B cell (primary cell): Measurements from ENCODE around the gene PITX2. TPM values are rescaled to one million over a fixed set of nuclear protein-coding genes. Genes with fewer than 3 reads are reported as not detected.

ENCODE experiments used
- ATAC-seq: fragments of 200-7000 bp; cut with Tn5 transposase; one replicate; pipeline ENCODE4 v1.10.0; 2021; ENCODE audit warnings: low read depth, mild to moderate bottlenecking, moderate number of reproducible peaks, moderate library complexity
- CTCF ChIA-PET: fragments of 350-600 bp; sonication (Branson Sonifier 250); formaldehyde crosslinking; loops from one replicate; lab custom pipeline; 2021; ENCODE audit warnings: antibody characterized with exemption, inconsistent platforms; lab: Charles Lee
- POLR2A ChIA-PET: fragments of 350-600 bp; sonication (Branson Sonifier 250); formaldehyde crosslinking; loops from one replicate; lab custom pipeline; 2021; ENCODE audit warnings: antibody characterized with exemption; lab: Charles Lee
- DNase-seq: peaks from one replicate; pipeline ENCODE4 v3.0.0; 2013
- H2AFZ ChIP-seq: 2 replicates; pipeline ENCODE4 v1.6.1; 2012; ENCODE audit warnings: mild to moderate bottlenecking, low read depth, low read length; ENCODE audit not compliant: insufficient read depth, poor library complexity, severe bottlenecking
- H3K27ac ChIP-seq, 2 donors: 1 replicate in 1 of 2; 2 replicates in 1 of 2; pipeline ENCODE4 v1.5.1; 2012 to 2013; ENCODE audit warnings: low read length in 2 of 2, mild to moderate bottlenecking in 2 of 2, moderate library complexity in 1 of 2
- H3K27me3 ChIP-seq, 4 experiments: fragments of 200-600 bp in 1 of 4; sonication (generic) in 1 of 4; replicated peaks in 1 of 4; 1 replicate in 2 of 4; 2 replicates in 2 of 4; pipeline versions ENCODE4 v1.6.1 to v1.7.0; 2013 to 2016; ENCODE audit warnings: low read length in 3 of 4, mild to moderate bottlenecking in 2 of 4, mixed read lengths in 1 of 4, moderate library complexity in 1 of 4; ENCODE audit not compliant: insufficient read depth in 4 of 4, control insufficient read depth in 3 of 4; ENCODE audit errors: control extremely low read depth in 1 of 4
- H3K36me3 ChIP-seq, 2 experiments: replicated peaks in 1 of 2; 1 replicate in 1 of 2; 2 replicates in 1 of 2; pipeline versions ENCODE4 v1.6.1 to v1.7.1; 2013; ENCODE audit warnings: low read length in 1 of 2; ENCODE audit not compliant: insufficient read depth in 2 of 2, control insufficient read depth in 1 of 2; ENCODE audit errors: control extremely low read depth in 1 of 2, extremely low read depth in 1 of 2
- H3K4me1 ChIP-seq, 2 donors: fragments of 200-600 bp in 1 of 2; sonication (generic) in 1 of 2; 1 replicate in 1 of 2; 2 replicates in 1 of 2; pipeline versions ENCODE4 v1.5.1 to v1.6.1; 2013 to 2017; ENCODE audit warnings: low read length in 2 of 2; ENCODE audit not compliant: control insufficient read depth in 2 of 2, insufficient read depth in 2 of 2
- H3K4me2 ChIP-seq: replicated peaks from 2 replicates; pipeline ENCODE3; 2012; ENCODE audit warnings: mild to moderate bottlenecking, low read depth, low read length; ENCODE audit not compliant: poor library complexity, severe bottlenecking
- H3K4me3 ChIP-seq, 5 experiments: fragments of 200-600 bp in 1 of 5; sonication (generic) in 1 of 5; 1 replicate in 3 of 5; 2 replicates in 2 of 5; pipeline versions ENCODE4 v1.5.1 to v1.7.0; 2011 to 2016; ENCODE audit warnings: low read length in 4 of 5, mild to moderate bottlenecking in 4 of 5, low read depth in 2 of 5, control low read depth in 1 of 5, moderate library complexity in 1 of 5; ENCODE audit not compliant: insufficient read depth in 1 of 5; ENCODE audit errors: control extremely low read depth in 1 of 5, extremely low read depth in 1 of 5
- H3K79me2 ChIP-seq: fragments of 200-600 bp; sonication (generic); one replicate; pipeline ENCODE4 v1.6.0; 2016; ENCODE audit warnings: low read length; ENCODE audit not compliant: control insufficient read depth, insufficient read depth
- H3K9ac ChIP-seq: fragments of 200-600 bp; sonication (generic); 2 replicates; pipeline ENCODE4 v1.6.1; 2017; ENCODE audit warnings: mild to moderate bottlenecking, low read length, moderate library complexity
- H3K9me3 ChIP-seq, 3 donors: one replicate each; pipeline versions ENCODE4 v1.6.1 to v1.7.1; 2013; ENCODE audit warnings: low read length in 2 of 3; ENCODE audit not compliant: control insufficient read depth in 2 of 3, insufficient read depth in 1 of 3; ENCODE audit errors: control extremely low read depth in 1 of 3
- H4K20me1 ChIP-seq: 2 replicates; pipeline ENCODE4 v1.6.0; 2012; ENCODE audit warnings: mild to moderate bottlenecking, low read length; ENCODE audit not compliant: insufficient read depth, control insufficient read depth, poor library complexity, severe bottlenecking
- H3K27ac Mint-ChIP-seq: one replicate; pipeline ENCODE4 v1.8.0; 2021; ENCODE audit warnings: mixed read lengths
- H3K27me3 Mint-ChIP-seq: one replicate; pipeline ENCODE4 v1.8.0; 2021; ENCODE audit warnings: mixed read lengths
- H3K4me1 Mint-ChIP-seq: one replicate; pipeline ENCODE4 v1.8.0; 2021; ENCODE audit warnings: mixed read lengths
- H3K4me3 Mint-ChIP-seq: one replicate; pipeline ENCODE4 v1.8.0; 2021; ENCODE audit warnings: mixed read lengths
- H3K9me3 Mint-ChIP-seq: one replicate; pipeline ENCODE4 v1.8.0; 2022; ENCODE audit warnings: mixed read lengths; ENCODE audit not compliant: insufficient read depth
- EZH2 ChIP-seq: IDR thresholded peaks from 2 replicates; pipeline ENCODE4 v1.6.1; 2012; ENCODE audit warnings: borderline replicate concordance, low read depth, mild to moderate bottlenecking, moderate library complexity, low read length; ENCODE audit not compliant: insufficient read depth, poor library complexity, severe bottlenecking
- WGBS: methylation state at CpG from one replicate; pipeline ENCODE4 v1.1.5; 2013; ENCODE audit warnings: missing lambda C conversion rate; ENCODE audit not compliant: insufficient coverage; 5-methylcytosine and 5-hydroxymethylcytosine counted together
- intact Hi-C: fragments of 100-400 bp; cut with micrococcal nuclease; formaldehyde crosslinking; loops from one replicate; pipeline ENCODE4 v1.10.0; 2022
- polyA plus RNA-seq: library from polyadenylated mRNA; depleted of rRNA; stranded (reverse); fragments of >200 nt; gene quantifications from 2 replicates; pipeline ENCODE4 v1.2.3, GENCODE V29; 2012
- total RNA-seq, 2 donors: library from RNA; stranded (reverse); fragments of 120-200 nt in 1 of 2; gene quantifications; 1 replicate in 1 of 2; 2 replicates in 1 of 2; pipeline versions ENCODE4 v1.2.3 to v1.2.4, GENCODE V29; 2013 to 2022
- TF ChIP-seq, protein P1 (sequence below): fragments of 200-600 bp; IDR thresholded peaks from one replicate; pipeline ENCODE4 v1.8.0; 2022; ENCODE audit warnings: antibody characterized with exemption, mild to moderate bottlenecking

The PITX2 gene
- total and polyA plus RNA-seq, 2 donors (not counting 1 experiment from before 2014, with no cell fraction given), result not detected

DNA sequence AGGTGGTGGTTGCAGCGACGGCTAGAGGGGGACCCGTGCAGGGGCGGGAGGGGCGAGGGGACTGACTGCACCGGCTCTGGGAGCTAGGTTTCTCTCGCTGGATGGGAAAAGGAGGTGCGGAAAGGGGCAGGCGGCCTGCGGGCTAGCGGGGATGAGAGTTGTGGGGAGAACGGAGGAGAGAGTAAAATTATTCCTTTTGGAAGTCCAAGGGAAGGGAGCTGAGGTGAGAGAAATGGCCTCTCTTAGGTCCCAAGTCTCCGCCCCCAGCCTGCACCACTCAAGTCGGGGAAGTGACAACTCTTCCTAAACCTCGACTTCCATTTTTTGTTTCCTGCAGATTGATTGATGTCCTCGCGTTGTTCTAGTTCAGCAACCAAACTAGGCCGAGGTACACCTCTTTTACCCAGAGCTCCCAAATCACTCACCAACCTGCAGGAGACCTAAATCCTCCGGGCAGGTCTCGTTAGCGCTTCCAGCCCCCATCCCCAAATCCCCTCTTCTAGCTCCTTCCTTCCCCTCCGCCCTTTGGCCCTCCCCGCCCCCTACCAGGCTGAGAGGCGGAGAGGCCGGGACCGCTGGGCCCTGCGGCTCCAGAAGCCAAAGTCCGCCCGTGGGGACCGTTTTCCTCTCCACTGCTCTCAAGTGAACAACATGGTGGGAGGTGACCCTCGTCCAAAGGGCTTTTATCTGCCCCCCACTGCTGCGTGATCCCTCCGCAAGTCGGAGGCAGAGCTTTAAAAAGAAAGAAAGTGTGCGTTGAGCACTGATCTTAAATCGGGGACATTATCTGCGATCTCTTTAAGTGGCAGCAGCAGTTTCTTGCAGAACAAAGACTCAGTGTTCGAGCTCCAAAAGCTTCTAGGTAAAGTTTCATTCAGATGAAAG, 7.3 kb downstream of the PITX2 start:
- POLR2A ChIA-PET, result no interaction called here
- TF ChIP-seq, protein P1, sequence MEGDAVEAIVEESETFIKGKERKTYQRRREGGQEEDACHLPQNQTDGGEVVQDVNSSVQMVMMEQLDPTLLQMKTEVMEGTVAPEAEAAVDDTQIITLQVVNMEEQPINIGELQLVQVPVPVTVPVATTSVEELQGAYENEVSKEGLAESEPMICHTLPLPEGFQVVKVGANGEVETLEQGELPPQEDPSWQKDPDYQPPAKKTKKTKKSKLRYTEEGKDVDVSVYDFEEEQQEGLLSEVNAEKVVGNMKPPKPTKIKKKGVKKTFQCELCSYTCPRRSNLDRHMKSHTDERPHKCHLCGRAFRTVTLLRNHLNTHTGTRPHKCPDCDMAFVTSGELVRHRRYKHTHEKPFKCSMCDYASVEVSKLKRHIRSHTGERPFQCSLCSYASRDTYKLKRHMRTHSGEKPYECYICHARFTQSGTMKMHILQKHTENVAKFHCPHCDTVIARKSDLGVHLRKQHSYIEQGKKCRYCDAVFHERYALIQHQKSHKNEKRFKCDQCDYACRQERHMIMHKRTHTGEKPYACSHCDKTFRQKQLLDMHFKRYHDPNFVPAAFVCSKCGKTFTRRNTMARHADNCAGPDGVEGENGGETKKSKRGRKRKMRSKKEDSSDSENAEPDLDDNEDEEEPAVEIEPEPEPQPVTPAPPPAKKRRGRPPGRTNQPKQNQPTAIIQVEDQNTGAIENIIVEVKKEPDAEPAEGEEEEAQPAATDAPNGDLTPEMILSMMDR, result no peak
- no peak for TF ChIP-seq EZH2
- Histone ChIP-seq H3K9ac (no peak overlapping the region), H3K9me3 (peaks cover 0 to 61% (median 7%) of the 10 kb centered on the region in 3 donors), H3K4me2 (no peak overlapping the region), H3K36me3 (no peaks in the 10 kb centered on the region), H3K27ac (no peak overlapping the region), H3K4me1 (peaks cover 1 to 21% of the 10 kb centered on the region in 2 donors), H3K27me3 (peaks cover 0 to 88% (median 73%) of the 10 kb centered on the region in 4 experiments), H2AFZ (no peak overlapping the region), H3K79me2 (no peaks in the 10 kb centered on the region), H4K20me1 (no peaks in the 10 kb centered on the region), H3K4me3 (no peak overlapping the region)
- ATAC-seq (no peak), DNase-seq (no peak)
- CTCF ChIA-PET, result no interaction called here
- Mint-ChIP-seq H3K4me1 (peaks cover 8% of the 10 kb centered on the region), H3K9me3 (no peaks in the 10 kb centered on the region), H3K27ac (no peak overlapping the region), H3K4me3 (no peak overlapping the region), H3K27me3 (peaks cover 70% of the 10 kb centered on the region)
- intact Hi-C loops, result loop anchor here (10.0 kb wide), 1 partner anchor 1899 kb away; the partner anchor contains the start of gene NEUROG2
- 11% methylated on average over 31 of the region's 38 CpGs for WGBS

DNA sequence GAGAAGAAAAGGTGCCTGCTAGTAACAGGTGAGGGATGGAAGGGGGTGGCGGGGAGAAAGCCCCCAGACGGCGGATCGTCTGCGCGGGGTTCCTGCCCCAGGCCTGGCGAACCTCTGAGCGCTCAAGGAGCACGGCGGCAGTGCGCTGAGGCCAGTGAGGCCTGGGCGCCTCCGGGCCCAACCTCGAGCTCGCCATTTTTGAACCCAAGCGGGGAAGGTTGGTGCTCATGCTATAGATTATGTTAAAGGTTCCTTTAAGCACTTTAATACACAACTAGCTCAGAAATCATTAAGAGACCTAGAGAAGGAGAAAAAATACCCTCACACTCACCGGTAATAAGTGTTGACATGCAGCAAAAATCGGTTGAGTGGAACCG, 7.9 kb downstream of the PITX2 start:
- H2AFZ ChIP-seq, result no peak overlapping the region
- no peak overlapping the region for H3K4me2 ChIP-seq
- H4K20me1 ChIP-seq, result no peaks in the 10 kb centered on the region
- ChIA-PET POLR2A (no interaction called here), CTCF (no interaction called here)
- ATAC-seq, result no peak
- 24% methylated on average over 14 of the region's 19 CpGs for WGBS
- DNase-seq, result no peak
- Mint-ChIP-seq H3K9me3 (no peaks in the 10 kb centered on the region), H3K27ac (no peak overlapping the region), H3K27me3 (peaks cover 68% of the 10 kb centered on the region), H3K4me3 (no peak overlapping the region), H3K4me1 (peaks cover 6% of the 10 kb centered on the region)
- no peaks in the 10 kb centered on the region for H3K36me3 ChIP-seq
- peaks cover 0 to 60% (median 7%) of the 10 kb centered on the region in 3 donors for H3K9me3 ChIP-seq
- no peak overlapping the region for H3K27ac ChIP-seq
- intact Hi-C loops, result loop anchor here (10.0 kb wide), 1 partner anchor 1900 kb away; the partner anchor contains the start of gene NEUROG2
- peaks cover 0 to 83% (median 69%) of the 10 kb centered on the region in 4 experiments for H3K27me3 ChIP-seq
- no peak overlapping the region for H3K9ac ChIP-seq
- no peaks in the 10 kb centered on the region for H3K79me2 ChIP-seq
- peaks cover 0 to 19% of the 10 kb centered on the region in 2 donors for H3K4me1 ChIP-seq
- TF ChIP-seq, protein P1, result no peak
- TF ChIP-seq EZH2, result no peak
- no peak overlapping the region for H3K4me3 ChIP-seq
